HG03558 (cell line): ENCODE data around the gene SYNE1.
"Not testable (repeated sequence)": the region's sequence is repeated elsewhere in the genome, so short reads cannot be mapped to it uniquely, and the experiment has no call there.

ENCODE experiments used
- ATAC-seq: cut with Tn5 transposase; IDR thresholded peaks from one replicate; pipeline ENCODE4 v1.9.1; 2021; ENCODE audit warnings: moderate number of reproducible peaks; ENCODE audit not compliant: unreplicated experiment; ENCODE audit errors: extremely low read depth

The SYNE1 gene, protein sequence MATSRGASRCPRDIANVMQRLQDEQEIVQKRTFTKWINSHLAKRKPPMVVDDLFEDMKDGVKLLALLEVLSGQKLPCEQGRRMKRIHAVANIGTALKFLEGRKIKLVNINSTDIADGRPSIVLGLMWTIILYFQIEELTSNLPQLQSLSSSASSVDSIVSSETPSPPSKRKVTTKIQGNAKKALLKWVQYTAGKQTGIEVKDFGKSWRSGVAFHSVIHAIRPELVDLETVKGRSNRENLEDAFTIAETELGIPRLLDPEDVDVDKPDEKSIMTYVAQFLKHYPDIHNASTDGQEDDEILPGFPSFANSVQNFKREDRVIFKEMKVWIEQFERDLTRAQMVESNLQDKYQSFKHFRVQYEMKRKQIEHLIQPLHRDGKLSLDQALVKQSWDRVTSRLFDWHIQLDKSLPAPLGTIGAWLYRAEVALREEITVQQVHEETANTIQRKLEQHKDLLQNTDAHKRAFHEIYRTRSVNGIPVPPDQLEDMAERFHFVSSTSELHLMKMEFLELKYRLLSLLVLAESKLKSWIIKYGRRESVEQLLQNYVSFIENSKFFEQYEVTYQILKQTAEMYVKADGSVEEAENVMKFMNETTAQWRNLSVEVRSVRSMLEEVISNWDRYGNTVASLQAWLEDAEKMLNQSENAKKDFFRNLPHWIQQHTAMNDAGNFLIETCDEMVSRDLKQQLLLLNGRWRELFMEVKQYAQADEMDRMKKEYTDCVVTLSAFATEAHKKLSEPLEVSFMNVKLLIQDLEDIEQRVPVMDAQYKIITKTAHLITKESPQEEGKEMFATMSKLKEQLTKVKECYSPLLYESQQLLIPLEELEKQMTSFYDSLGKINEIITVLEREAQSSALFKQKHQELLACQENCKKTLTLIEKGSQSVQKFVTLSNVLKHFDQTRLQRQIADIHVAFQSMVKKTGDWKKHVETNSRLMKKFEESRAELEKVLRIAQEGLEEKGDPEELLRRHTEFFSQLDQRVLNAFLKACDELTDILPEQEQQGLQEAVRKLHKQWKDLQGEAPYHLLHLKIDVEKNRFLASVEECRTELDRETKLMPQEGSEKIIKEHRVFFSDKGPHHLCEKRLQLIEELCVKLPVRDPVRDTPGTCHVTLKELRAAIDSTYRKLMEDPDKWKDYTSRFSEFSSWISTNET (N-terminal part only)

DNA sequence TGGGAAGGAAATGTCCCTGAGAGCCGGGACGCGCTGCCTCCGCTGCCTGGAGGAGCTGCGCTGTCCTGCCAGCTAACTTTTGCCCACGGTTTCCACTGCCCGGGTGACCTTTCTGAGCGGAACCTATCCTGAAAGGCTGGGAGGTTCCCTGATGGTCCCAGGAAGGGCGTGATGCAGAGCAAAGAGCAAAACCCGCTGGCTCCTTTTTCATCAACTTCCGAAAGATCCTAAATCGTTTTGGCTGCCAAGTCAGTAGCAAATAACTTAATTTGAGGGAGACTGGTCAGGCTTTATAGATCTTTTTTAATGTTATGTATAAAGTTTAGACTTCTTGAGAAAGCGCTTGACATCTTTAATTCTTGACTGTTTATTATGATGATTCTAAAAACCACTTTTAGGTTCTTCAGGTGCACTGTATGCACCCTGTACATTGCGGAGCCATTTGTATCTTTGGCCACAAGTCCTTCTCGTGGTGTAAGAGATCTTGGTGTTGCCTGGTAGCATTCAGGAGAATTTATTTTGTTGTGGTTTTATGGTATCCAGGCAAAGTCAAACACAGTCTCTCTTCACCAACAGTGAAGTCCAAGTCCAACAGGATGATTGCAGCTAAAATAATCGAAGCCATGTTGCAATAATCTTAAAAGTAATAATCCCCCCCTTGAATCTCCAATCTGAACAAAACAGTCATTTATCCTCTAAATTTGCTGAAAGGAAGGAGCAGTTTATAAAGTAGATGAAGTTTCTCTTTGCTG lies at the start of gene SYNE1:
Gene SYNE1, minus strand, starts transcription at position 67 of the 752 bp plus-strand sequence. CDS start 9,031 bp downstream, outside the sequence.
- ATAC-seq, result no peak

DNA sequence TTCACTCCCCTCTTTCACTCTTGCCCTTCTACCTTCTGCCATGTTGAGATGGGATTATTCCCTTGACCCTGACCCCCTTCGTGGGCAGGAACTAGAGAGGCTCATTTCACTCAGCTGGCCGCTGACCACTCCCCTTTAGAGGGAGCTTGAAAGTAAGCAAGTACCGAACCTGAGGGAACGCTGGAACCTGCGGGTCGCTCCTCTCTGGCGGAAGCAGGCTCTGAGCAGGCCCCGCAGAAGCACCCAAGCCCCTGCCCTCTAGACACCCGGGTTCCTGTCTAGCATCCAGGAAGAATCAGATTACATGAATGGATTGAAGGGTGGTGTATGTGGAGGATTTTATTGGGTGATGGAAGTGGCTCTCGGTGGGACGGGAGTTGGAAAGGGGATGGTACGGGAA lies 48.7 kb upstream of the SYNE1 start:
- ATAC-seq, result no peak

DNA sequence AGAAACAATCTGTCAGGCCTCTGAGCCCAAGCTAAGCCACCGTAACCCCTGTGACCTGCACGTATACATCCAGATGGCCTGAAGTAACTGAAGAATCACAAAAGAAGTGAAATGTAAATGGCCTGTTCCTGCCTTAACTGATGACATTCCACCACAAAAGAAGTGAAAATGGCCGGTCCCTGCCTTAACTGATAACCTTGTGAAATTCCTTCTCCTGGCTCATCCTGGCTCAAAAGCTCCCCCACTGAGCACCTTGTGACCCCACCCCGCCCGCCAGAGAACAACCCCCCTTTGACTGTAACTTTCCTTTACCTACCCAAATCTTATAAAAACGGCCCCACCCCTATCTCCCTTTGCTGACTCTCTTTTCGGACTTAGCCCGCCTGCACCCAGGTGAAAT lies 45.8 kb upstream of the SYNE1 start:
- ATAC-seq, result not testable (repeated sequence)

DNA sequence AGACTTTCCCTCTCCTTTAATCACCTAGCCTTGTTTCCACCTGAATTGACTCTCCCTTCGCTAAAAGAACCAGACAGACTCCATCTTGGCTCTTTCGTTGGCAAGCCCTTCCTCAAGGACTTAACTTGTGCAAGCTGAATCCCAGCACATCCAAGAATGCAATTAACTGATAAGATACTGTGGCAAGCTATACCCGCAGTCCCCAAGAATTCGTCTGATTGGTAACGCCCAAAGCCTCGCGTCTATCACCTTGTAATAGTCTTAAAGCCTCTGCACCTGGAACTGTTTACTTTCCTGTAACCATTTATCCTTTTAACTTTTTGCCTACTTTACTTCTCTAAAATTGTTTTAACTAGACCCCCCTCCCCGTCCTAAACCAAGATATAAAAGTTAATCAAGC lies 45.0 kb upstream of the SYNE1 start:
- ATAC-seq, result no peak

DNA sequence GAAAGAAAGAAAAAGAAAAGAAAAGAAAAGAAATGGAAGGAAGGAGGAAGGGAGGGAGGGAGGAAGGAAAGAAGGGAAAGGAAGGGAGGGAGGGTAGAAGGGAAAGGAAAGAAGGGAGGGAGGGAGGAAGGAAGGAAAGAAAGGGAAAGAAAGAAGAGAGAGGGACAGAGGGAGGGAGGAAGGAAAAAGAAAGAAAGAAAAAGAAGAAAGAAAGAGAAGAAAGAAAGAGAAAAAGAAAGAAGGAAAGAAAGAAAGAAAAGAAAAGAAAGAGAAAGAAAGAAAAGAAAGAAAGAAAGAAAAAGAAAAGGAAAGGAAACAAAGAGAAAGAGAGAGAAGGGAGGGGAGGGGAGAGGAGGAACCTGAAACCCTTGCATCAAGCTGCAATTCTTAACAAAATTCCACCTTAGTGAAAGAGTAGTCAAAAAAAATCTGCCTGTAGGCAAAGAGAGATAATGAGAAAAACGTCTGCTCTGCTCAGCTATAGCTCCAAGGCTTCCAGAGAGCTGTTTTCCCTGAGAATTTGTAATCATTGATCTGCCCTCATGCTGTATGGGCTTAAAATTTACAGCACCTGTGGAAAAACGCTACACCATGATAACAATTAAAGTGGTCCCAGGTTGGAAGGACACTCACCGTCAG lies 43.8 kb upstream of the SYNE1 start:
- ATAC-seq, result no peak

DNA sequence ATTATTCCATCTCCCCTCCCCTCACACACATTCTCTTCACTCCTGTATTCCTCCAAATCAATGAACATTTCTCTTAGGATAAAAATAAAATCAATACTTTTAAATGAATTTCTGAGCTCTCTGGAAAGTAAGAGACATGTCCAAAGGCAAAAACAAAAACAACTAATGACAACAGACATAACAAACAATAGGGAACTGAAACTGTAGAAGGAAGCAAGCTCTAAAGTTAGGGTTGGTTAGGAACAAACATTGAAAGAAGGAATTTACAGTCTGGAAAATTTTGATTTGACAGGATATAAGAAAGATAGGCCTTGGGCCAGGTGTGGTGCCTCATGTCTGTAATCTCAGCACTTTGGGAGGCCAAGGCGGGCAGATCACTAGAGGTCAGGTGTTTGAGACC lies 43.0 kb upstream of the SYNE1 start:
- no peak for ATAC-seq

DNA sequence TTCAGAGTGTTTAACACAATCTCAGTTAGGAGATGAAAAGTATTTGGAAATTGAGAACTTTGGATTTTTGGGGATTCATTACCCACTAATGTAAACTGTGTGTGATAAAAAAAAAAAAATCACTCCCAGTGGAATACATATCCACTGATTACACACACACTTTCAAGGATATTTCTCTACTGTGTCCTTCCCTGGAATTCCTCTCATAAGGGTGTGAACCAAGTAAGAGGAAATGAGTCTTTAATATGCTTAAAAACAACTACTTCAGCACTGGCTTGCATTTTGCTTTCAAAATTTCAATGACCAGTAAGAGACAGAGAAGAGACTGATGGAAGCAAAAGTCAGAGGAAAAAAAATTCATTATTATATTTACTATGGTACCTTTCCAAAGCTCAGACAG lies 36.1 kb upstream of the SYNE1 start:
- ATAC-seq, result no peak

DNA sequence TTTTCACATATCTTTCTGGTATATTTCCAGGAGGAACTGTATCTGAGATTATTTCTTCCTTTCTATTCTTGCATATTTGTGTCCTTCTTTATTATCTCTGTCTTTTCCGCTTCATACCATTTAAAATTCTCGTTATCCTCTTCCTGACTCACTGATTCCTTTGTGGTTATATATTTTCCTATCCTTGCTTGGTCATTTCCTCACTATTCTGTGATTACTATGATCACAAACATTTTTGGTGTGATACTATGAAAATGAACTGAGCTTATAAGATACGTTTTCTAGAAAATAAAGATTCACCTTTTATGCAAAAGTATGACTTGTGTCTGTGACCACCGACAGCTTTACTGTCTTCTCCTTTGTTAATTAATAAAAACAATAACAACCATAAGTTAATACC lies 34.0 kb upstream of the SYNE1 start:
- no peak for ATAC-seq

DNA sequence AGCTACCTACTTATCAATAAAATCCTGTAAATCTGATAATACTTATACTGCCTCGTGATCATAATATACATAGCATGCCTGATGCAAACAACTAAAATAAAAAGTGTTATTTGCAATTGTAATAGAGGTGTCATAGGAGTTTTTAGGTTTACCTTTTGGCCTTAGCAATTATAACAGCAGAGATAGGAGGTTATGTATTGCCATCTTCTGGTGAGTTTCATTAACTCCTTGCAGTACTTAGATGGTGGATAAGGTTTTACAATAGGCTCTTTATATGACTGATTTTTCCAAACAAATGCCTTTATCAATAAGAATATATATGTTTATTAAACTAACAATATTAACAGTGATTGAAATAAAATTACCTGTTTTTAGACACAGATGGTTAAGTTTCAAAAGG lies 32.7 kb upstream of the SYNE1 start:
- ATAC-seq, result peak; percentile 49

DNA sequence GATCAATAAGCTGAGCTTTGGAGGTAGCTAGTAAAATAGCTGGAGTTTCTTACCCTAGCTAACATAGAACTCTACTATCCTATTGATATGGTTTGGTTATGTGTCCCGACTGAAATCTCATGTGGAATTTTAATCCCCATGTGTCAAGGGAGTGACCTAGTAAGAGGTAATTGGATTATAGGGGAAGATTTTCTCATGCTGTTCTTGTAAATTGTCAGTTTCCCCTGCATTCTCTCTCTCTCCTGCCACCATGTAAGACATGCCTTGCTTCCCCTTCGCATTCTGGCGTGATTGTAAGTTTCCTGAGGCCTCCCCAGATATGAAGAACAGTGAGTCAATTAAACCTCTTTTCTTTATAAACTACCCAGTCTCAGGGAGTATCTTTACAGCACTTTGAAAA lies 24.6 kb upstream of the SYNE1 start:
- ATAC-seq, result no peak

DNA sequence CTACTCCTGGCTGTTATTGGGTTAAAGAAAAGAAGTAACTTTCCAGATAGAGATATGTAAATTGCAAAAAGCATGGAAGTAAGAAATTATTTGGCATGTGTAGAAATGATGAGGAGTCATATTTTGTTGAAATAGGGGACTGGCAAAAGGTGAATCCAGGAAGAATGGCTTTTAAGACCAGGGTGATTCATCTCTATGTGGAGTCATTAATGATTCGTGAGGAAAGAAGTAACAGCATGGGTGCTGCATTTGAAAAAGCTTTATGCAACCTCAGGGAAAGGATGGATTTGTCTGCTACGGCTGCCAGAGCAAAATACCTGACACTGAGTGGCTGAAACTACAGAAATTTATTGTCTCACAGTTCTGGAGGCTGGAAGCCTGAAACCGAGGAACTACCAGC lies 14.8 kb upstream of the SYNE1 start:
- no peak for ATAC-seq

DNA sequence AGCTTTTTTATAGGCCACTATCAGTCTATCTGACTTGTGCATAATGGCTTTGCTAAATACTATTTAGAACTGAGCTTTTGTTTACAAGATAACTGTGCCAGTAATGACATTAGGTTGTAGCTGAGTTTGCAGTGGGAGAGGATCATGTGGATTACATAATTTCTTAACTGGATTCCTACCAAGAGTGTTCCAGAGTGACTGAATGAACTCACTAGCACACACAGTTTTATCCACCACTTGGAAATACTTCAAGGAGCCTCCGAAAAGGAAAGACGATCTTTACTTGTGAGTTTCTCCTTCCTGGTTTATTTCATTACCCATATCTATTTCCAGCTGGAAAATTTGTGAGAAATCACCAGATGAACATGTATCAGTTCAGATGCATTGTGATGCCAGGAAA lies 10.9 kb upstream of the SYNE1 start:
- ATAC-seq, result no peak

DNA sequence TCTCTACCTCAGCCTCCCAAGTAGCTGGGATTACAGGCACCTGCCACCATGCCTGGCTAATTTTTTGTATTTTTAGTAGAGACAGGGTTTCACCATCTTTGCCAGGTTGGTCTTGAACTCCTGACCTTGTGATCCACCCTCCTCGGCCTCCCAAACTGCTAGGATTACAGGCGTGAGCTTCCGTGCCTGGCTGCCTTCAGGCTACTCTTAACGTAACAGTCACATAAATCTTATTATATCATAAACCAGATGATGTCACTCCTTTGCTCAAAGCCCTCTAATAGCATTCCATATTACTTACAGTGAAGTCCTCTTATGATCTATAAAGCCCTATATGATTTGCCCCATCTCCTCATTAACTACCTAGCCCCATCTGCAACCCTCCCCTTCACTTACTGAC lies 9.6 kb upstream of the SYNE1 start:
- not testable (repeated sequence) for ATAC-seq

DNA sequence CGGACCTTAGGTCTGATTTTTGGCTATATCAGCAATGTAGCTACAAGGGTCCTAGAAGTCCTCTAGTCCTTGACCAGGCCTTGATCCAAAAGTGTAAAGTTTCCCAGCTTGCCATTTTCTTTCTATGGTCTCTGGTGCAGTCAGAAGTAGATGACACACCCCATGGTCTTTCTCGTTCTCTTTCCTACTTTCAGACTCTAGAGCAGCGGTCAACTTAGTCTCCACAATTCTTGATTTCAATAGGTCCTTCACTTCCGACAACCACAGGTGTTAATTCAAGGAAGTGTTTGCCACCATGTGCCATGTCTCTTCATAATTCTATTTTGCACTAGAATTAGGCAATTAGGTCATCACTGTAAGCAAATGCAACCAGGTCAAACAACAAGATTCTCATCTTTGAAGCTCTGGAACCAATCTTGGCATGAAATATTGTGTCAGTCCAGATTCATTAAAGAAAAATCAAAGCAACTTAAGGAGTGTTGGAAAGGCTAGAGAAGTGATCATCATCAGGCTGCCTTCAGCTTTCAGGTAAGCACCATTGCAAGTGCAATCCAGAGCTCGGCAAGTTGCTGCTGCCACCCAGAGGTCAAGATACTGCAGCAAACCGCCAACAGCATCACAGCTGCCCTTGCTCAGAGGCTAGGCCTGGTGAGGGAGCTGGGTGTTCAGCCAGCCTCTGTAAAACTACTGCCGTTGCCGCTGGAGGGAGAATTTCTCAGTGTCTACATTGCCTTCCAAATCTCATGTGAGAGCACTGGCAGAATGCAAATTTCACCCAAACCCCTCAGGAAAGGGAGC lies 5.6 kb upstream of the SYNE1 start:
- ATAC-seq, result peak; percentile 81

DNA sequence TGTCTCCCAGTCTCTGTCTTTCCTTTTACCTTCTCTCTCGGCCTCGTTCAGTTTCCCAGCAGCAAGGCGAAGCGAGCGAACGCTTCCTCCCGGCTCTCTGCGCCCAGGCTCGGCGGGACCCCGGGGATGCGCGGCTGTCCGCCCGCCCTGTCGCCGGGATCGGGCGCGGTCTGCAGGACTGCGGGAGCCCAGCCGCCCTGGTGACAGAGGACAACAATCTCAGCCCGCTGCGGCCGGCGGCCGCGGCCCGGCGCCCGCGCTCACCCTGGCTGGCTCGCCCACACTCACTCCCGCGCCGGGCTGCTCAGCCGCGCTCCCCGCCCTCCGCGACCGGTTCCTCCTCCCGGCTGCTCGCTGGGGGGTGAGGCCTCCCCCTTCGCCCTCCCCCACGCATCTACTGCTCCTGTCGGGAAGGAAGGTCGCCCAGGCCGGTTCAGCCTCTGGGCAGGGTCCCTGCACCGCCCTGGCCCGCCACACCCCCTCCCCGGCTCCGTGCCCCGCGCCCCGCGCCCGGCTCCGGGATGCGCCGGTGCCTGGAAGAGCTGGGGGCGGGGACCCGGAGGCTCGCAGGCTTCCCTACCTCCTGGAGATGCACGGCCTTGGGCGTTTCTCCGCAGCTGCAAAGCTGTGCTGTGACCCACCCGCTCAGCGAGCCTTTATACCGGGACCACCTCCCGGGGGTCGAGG lies 410 bp downstream of the SYNE1 start:
- ATAC-seq, result no peak

DNA sequence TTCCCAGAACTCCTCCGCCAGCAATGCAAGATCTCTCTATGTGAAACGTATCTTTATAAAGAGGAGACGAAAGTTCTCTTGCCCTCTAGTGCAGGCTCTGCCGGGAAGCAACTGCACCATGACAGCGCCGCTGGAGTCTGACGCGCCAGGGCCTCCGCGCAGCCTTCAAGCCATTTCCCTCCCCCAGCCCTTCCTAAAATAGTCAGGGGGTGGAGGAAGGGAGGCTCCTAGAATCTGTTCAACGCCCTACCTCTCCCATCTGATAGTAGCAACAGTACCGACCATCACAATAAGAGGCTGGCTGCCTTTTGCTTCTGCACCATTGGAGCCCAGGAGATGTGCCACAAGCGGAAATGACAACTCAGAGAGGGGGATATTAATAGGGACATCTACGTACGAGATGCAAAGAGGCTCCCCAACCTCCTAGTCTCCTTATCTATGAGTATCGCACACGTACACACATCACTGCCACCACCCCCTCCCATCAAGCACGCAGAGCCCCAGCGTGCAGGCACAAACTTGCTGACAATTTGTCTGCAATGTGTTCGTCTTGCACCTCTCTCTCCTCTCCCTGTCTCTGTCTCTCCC lies 1.0 kb downstream of the SYNE1 start:
- ATAC-seq, result no peak

DNA sequence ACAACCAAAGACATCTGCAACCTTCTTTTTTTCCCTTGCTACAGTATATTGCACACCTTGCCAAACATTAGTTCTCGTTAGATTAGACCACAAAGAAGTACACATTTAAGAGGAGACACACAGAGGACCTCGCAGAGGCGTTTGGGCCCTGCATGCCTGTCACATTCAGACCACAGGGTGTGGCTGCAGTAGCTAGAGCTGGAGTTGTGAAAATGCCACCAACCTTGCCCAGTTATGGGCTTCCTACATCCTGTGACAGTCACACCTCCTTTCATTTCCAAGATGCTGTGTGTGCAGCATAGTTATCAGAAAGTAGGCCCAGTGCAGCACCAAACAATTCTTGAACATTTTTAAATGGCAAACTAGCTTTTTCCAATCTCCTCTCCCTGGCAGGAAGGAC lies 2.4 kb downstream of the SYNE1 start:
- ATAC-seq, result no peak
